HEK293T (cell line): ENCODE data around the gene ALDH1A3.

Experiments used
- ELF4 ChIP-seq: fragments of 450-650 bp; IDR thresholded peaks from 2 replicates; pipeline ENCODE4 v1.6.1; 2017; ENCODE audit warnings: antibody characterized with exemption
- FOXA1 ChIP-seq: fragments of 450-650 bp; IDR thresholded peaks from 2 replicates; pipeline ENCODE4 v1.6.1; 2016; ENCODE audit warnings: mild to moderate bottlenecking
- FOXM1 ChIP-seq: fragments of 450-650 bp; IDR thresholded peaks from 2 replicates; pipeline ENCODE4 v1.6.1; 2017; ENCODE audit warnings: mild to moderate bottlenecking, borderline replicate concordance

GRCh38 chr15:100879464-100880138 lies at the start of gene ALDH1A3:
- no peak for TF ChIP-seq FOXA1
- no peak for TF ChIP-seq ELF4
- no peak for TF ChIP-seq FOXM1
